HG02884 (cell line): Measurements from ENCODE around the gene RABL6.
"Not testable (repeated sequence)": the region's sequence is repeated elsewhere in the genome, so short reads cannot be mapped to it uniquely, and the experiment has no call there.

Experiments used
- ATAC-seq: cut with Tn5 transposase; IDR thresholded peaks from one replicate; pipeline ENCODE4 v1.9.1; 2021; ENCODE audit warnings: mild to moderate bottlenecking, moderate library complexity; ENCODE audit not compliant: unreplicated experiment

RABL6 gene

DNA sequence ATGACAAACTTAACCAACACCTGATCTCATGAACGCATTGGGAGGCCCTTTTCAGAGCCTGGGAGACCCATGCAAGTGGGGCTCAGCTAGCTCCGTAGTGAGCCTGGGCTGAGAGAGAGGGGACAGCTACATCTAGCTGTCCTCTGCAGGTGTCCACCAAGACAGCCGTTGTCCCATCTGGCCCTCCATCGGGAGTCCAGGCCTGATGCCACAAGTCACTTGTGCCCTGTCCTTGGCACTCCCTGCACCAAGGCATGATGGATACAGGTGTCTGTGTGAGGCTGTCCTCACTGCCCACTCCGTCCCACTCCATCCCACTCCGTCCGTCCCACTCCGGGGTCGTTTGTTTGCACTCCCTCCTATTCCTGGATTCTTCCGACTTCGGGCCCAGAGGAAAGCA lies 60.9 kb downstream of the RABL6 start:
- no peak for ATAC-seq

DNA sequence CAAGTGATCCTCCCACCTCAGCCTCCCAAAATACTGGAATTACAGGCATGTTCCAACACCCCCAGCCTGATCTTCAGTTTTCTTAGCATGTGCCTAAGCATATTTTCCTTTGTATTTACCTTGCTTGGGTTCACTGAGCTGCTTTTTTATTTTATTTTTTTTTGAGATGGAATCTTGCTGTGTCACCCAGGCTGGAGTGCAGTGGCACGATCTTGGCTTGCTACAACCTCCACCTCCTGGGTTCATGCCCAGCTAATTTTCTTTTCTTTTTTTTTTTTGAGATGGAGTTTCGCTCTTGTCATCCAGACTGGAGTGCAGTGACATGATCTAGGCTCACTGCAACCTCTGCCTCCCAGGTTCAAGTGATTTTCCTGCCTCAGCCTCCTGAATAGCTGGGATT lies 61.9 kb downstream of the RABL6 start:
- not testable (repeated sequence) for ATAC-seq

DNA sequence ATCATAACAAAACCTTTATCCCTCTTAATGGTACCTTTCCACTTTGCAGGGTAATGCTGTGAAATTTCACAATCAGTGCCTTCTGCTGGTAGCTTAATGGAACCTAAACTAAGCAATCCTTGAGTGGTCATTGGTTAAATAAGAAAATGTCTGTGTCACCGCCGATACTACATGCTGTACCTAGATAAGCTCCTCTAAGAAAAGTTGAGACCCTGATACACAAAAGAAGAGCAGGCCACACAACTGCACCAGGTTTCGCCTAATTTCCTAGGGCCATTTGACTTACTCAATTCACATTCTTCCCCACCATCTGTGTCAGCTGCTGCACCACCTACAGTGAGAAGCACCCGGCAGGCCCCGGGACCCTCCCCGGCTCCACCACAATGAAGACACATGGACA lies 67.4 kb downstream of the RABL6 start:
- no peak for ATAC-seq

DNA sequence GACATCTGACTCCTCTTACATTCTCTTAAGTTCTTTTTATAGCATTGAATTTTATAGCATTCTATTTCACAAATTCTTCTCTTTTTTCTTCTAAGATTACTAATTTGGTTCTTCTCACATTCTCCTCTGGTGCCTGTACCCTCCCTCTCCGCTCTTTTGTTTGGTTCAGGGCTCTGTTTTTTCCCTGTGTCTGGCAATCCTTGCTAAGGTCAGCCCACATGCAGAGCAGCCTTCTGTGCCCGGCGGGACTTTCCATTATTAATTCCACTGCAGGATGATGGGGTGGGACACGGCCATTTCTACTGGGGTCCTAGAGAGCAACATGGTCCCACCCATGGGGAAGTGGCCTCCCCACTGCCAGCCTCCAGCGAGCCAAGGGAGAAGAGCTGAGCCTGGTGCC lies 68.7 kb downstream of the RABL6 start:
- no peak for ATAC-seq

DNA sequence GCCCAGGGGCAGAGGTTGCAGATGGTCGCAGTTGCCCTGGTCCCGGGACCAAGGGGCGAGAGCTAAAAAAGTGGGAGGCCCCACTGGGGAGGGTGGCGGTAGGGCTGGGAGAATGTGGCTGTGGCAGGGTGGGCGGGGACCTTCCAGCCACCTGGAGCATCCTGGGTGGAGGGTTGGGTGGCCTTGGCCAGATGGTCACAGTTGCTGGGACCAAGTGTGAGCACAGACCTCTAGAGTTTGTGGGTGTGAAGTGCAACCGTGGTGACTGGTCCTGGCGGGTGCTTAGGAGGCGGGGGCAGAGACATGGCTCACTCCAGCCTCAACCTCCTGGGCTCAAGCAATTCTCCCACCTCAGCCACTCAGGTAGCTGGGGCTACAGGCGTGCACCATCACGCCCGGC lies 72.9 kb downstream of the RABL6 start:
- no peak for ATAC-seq

DNA sequence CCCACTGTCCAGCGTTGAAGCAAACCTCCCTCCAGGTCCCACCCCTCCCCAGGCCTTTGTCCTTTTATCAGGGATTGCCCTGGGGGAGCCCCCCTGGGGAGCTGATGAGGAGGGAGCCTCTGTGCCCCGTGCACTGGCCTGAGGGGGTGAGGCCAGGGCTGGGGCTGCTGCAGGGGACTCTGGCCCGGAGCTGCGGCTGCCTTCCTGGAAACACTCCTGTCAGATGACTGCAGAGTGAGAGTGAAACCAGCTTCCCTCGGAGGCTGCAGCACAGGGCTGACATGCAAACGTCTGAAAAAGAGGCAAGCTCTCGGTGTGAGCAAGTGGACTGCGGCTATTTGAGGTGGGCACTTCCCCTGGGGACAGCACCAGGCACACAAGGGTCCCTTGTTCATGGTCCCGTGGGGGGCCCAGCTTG lies 74.0 kb downstream of the RABL6 start:
- ATAC-seq, result no peak

GRCh38 chr9:136882109-136882946 lies 74.6 kb downstream of the RABL6 start:
- no peak for ATAC-seq

DNA sequence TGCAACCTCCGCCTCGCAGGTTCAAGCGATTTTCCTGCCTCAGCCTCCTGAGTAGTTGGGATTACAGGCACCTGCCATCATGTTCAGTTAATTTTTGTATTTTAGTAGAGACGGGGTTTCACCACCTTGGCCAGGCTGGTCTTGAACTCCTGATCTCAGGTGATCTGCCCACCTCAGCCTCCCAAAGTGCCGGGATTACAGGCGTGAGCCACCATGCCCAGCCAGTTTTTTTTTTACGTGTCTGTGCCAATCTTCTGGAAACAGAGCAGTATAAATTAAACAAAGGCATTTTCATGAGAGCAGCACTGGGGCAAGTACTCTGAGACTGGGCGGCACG lies 75.2 kb downstream of the RABL6 start:
- ATAC-seq, result not testable (repeated sequence)

DNA sequence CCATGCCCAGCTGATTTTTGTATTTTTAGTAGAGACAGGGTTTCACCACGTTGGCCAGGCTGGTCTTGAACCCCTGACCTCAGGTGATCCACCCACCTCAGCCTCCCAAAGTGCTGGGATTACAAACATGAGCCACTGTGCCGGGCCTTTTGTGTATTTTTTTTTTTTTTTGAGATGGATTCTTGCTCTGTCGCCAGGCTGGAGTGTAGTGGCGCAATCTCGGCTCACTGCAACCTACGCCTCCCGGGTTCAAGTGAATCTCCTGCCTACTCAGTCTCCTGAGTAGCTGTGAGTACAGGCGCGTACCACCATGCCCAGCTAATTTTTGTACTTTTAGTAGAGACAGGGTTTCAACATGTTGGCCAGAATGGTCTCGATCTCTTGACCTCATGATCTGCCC lies 75.9 kb downstream of the RABL6 start:
- not testable (repeated sequence) for ATAC-seq

GRCh38 chr9:136885950-136886578 lies 78.3 kb downstream of the RABL6 start, which contains the start of gene TRAF2:
Gene TRAF2, plus strand, starts transcription at chr9:136886516. Its CDS starts 12,225 bp downstream, at chr9:136898741.
- ATAC-seq, result peak; percentile 81

DNA sequence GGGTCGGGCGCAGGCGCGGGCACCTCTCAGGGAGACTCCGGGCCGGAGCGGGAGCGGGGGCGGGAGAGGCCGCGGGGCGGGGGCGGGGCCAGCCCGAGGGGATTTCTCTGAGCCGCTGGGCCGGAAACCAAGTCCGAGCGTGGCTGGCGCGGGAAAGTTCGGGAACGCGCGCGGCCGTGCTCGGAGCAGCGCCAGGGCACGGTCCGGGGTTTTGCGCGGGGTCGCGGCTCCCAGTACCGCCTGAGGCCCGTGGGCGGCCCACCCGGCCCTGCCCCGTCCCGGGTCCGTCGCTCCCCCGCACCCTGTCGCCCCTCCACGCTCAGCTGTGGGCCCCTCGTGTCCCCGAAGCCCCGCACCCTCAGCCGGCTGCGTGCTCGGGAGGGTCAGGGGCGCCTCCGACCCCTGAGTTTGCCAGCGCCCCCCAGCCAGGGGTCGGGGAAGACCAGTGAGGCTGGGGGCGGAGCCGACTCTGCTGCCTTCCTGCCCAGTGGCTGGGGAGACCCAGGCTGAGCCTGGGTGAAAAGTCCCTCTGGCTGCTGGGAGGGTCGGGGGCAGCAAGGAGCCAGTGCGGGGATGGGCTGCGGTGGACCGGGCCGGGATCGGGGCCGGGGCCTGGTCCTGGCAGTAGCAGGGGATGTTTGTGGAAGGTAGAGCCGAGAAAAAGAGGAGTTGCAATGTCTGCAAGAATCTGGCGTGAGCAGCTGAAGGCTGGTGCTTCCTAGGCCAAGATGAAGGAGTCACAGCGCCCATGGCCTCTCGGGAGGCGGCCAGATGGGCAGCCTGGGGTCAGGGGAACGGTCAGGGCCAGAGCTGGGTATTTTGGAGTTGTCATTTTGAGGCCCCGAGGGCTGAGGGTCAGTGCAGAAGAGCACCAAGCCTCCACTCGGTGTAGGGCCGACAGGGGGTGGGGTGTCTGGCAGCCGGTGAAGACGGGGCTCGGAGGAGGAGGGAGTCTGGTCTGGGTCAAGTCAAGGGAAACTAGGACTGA lies 79.2 kb downstream of the RABL6 start:
- no peak for ATAC-seq

- no peak for ATAC-seq
These were observed 80.7 kb downstream of the RABL6 start for GRCh38 chr9:136888454-136888853.

GRCh38 chr9:136889858-136890257 lies 82.1 kb downstream of the RABL6 start:
- no peak for ATAC-seq

DNA sequence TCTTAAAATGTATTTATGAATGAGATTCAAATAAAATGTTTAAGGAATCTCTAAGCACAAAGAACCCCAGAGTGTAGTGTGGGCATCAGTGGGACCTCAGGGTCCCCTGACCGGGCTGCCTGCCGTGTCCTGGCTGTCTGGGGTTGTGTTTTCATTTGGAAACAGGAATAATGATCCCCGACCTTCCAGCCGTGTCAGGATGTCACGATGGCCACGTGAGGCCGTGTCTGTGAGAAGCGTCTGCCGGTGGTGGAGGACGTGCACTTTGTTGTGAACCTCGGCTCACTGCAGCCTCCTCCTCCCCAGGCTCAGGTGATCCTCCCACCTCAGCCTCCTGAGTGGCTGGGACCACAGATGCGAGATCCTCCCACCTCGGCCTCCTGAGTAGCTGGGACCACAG lies 82.9 kb downstream of the RABL6 start:
- ATAC-seq, result no peak
